ENCODE results near the gene RAP1GAP2. TPM values are rescaled to one million over a fixed set of nuclear protein-coding genes. Genes with fewer than 3 reads are reported as not detected.

Gene RAP1GAP2
- total RNA-seq: under 0.01 and 3.5 TPM in 2 replicates

GRCh38 chr17:2796164-2797125, at the start of gene RAP1GAP2:
TSS of gene RAP1GAP2 (plus strand) at chr17:2796438. CDS start at chr17:2796528, 90 bp downstream.

GRCh38 chr17:2749058-2749783, 47.0 kb upstream of the RAP1GAP2 start, which contains the start of gene CCDC92B:
TSS of gene CCDC92B (minus strand) at chr17:2749652. CDS start at chr17:2735145, 14,507 bp downstream.

GRCh38 chr17:3063507-3063906, 267.3 kb downstream of the RAP1GAP2 start, which contains the start of gene OR1D5:
TSS of gene OR1D5 (minus strand) at chr17:3063607. CDS start at chr17:3063607, 0 bp downstream.

Other genes starting within 250 kb of the RAP1GAP2 start
- 90.5 and 129 TPM in 2 replicates for gene PAFAH1B1, start 202.8 kb upstream of the RAP1GAP2 start, total RNA-seq
- gene CLUH, start 84.7 kb upstream of the RAP1GAP2 start, total RNA-seq: 24.8 and 26.2 TPM in 2 replicates
- gene CCDC92B, start 46.8 kb upstream of the RAP1GAP2 start, total RNA-seq: under 0.01 TPM in 1 of 2 replicates, not detected in the other